Osteocyte (in vitro differentiated cells): ENCODE data around the gene ZNF423. TPM values are rescaled to one million over a fixed set of nuclear protein-coding genes. Genes with fewer than 3 reads are reported as not detected.

Experiments used
- DNase-seq: peaks from one replicate; pipeline ENCODE4 v3.0.0; 2021; ENCODE audit warnings: mixed read lengths; ENCODE audit not compliant: unreplicated experiment; ENCODE audit errors: extremely low spot score
- H3K27ac Mint-ChIP-seq: one replicate; pipeline ENCODE4 v1.8.0; 2021; ENCODE audit warnings: mild to moderate bottlenecking, mixed read lengths; ENCODE audit not compliant: unreplicated experiment
- H3K27me3 Mint-ChIP-seq: one replicate; pipeline ENCODE4 v1.8.0; 2021; ENCODE audit warnings: mixed read lengths; ENCODE audit not compliant: unreplicated experiment
- H3K36me3 Mint-ChIP-seq: one replicate; pipeline ENCODE4 v1.8.0; 2021; ENCODE audit warnings: mixed read lengths; ENCODE audit not compliant: unreplicated experiment
- H3K4me1 Mint-ChIP-seq: one replicate; pipeline ENCODE4 v1.8.0; 2021; ENCODE audit warnings: mixed read lengths; ENCODE audit not compliant: unreplicated experiment
- H3K4me3 Mint-ChIP-seq: one replicate; pipeline ENCODE4 v1.8.0; 2021; ENCODE audit warnings: mild to moderate bottlenecking, moderate library complexity, mixed read lengths; ENCODE audit not compliant: unreplicated experiment
- H3K9me3 Mint-ChIP-seq: one replicate; pipeline ENCODE4 v1.8.0; 2021; ENCODE audit warnings: mixed read lengths; ENCODE audit not compliant: unreplicated experiment
- total RNA-seq: library from RNA; stranded (reverse); gene quantifications from 2 replicates; pipeline ENCODE4 v1.2.1, GENCODE V29; 2021
- TF ChIP-seq, protein P1 (sequence below): fragments of 200-600 bp; sonication (generic); IDR thresholded peaks from 2 replicates; pipeline ENCODE4 v1.5.0; 2021; ENCODE audit warnings: antibody characterized with exemption, mild to moderate bottlenecking, moderate library complexity

The ZNF423 gene
- total RNA-seq, 1 donor from 2014 or later: 25.1 TPM

GRCh38 chr16:49505556-49505955 lies 350.4 kb downstream of the ZNF423 start:
- no peak overlapping the region for H3K27ac Mint-ChIP-seq
- no peaks in the 10 kb centered on the region for H3K36me3 Mint-ChIP-seq
- TF ChIP-seq, protein P1, sequence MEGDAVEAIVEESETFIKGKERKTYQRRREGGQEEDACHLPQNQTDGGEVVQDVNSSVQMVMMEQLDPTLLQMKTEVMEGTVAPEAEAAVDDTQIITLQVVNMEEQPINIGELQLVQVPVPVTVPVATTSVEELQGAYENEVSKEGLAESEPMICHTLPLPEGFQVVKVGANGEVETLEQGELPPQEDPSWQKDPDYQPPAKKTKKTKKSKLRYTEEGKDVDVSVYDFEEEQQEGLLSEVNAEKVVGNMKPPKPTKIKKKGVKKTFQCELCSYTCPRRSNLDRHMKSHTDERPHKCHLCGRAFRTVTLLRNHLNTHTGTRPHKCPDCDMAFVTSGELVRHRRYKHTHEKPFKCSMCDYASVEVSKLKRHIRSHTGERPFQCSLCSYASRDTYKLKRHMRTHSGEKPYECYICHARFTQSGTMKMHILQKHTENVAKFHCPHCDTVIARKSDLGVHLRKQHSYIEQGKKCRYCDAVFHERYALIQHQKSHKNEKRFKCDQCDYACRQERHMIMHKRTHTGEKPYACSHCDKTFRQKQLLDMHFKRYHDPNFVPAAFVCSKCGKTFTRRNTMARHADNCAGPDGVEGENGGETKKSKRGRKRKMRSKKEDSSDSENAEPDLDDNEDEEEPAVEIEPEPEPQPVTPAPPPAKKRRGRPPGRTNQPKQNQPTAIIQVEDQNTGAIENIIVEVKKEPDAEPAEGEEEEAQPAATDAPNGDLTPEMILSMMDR: no peak
- H3K4me1 Mint-ChIP-seq: no peaks in the 10 kb centered on the region
- no peak overlapping the region for H3K4me3 Mint-ChIP-seq
- no peaks in the 10 kb centered on the region for H3K9me3 Mint-ChIP-seq
- peaks cover 4% of the 10 kb centered on the region for H3K27me3 Mint-ChIP-seq
- no peak for DNase-seq

- TF ChIP-seq, protein P1: no peak
- Mint-ChIP-seq H3K4me1 (no peaks in the 10 kb centered on the region), H3K36me3 (no peaks in the 10 kb centered on the region), H3K27me3 (peaks cover 4% of the 10 kb centered on the region), H3K27ac (no peak overlapping the region), H3K4me3 (no peak overlapping the region), H3K9me3 (no peaks in the 10 kb centered on the region)
- DNase-seq: no peak
Observed at GRCh38 chr16:49504626-49505025, 351.3 kb downstream of the ZNF423 start.

DNA sequence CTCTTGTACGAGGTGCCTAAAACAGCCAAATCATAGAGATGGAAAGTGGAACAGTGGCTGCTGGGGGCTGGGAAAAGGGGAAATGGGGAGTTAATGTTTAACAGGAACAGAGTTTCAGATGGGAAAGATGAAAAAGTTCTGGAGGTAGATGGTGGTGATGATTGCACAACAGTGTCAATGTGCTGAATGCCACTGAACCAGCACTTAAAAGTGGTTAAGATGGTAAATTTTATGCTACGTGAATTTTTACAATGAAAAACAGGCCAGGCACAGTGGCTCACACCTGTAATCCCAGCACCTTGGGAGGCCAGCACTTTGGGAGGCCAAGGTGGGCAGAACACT lies 351.9 kb downstream of the ZNF423 start:
- Mint-ChIP-seq H3K9me3 (no peaks in the 10 kb centered on the region), H3K4me1 (no peaks in the 10 kb centered on the region), H3K27me3 (peaks cover under 1% of the 10 kb centered on the region), H3K36me3 (no peaks in the 10 kb centered on the region), H3K27ac (no peak overlapping the region), H3K4me3 (no peak overlapping the region)
- DNase-seq: no peak
- TF ChIP-seq, protein P1: no peak

- H3K4me3 Mint-ChIP-seq: no peak overlapping the region
- DNase-seq: no peak
- no peaks in the 10 kb centered on the region for H3K4me1 Mint-ChIP-seq
- TF ChIP-seq, protein P1: no peak
- no peak overlapping the region for H3K27ac Mint-ChIP-seq
- peaks cover 3% of the 10 kb centered on the region for H3K27me3 Mint-ChIP-seq
- no peaks in the 10 kb centered on the region for H3K9me3 Mint-ChIP-seq
- no peaks in the 10 kb centered on the region for H3K36me3 Mint-ChIP-seq
Observed at GRCh38 chr16:49503256-49504022, 352.5 kb downstream of the ZNF423 start.

- H3K36me3 Mint-ChIP-seq: no peaks in the 10 kb centered on the region
Observed at GRCh38 chr16:49502136-49502881, 353.6 kb downstream of the ZNF423 start.

More at GRCh38 chr16:49502136-49502881, 353.6 kb downstream of the ZNF423 start:
- Mint-ChIP-seq H3K4me3 (no peak overlapping the region), H3K9me3 (no peaks in the 10 kb centered on the region), H3K4me1 (no peaks in the 10 kb centered on the region), H3K27ac (no peak overlapping the region), H3K27me3 (peaks cover 3% of the 10 kb centered on the region)
- TF ChIP-seq, protein P1: no peak
- DNase-seq: peak; percentile 63
